ENCODE data around the gene EML3. TPM values are rescaled to one million over a fixed set of nuclear protein-coding genes. Genes with fewer than 3 reads are reported as not detected.
"Not testable (repeated sequence)": the region's sequence is repeated elsewhere in the genome, so short reads cannot be mapped to it uniquely, and the experiment has no call there.

The EML3 gene, protein sequence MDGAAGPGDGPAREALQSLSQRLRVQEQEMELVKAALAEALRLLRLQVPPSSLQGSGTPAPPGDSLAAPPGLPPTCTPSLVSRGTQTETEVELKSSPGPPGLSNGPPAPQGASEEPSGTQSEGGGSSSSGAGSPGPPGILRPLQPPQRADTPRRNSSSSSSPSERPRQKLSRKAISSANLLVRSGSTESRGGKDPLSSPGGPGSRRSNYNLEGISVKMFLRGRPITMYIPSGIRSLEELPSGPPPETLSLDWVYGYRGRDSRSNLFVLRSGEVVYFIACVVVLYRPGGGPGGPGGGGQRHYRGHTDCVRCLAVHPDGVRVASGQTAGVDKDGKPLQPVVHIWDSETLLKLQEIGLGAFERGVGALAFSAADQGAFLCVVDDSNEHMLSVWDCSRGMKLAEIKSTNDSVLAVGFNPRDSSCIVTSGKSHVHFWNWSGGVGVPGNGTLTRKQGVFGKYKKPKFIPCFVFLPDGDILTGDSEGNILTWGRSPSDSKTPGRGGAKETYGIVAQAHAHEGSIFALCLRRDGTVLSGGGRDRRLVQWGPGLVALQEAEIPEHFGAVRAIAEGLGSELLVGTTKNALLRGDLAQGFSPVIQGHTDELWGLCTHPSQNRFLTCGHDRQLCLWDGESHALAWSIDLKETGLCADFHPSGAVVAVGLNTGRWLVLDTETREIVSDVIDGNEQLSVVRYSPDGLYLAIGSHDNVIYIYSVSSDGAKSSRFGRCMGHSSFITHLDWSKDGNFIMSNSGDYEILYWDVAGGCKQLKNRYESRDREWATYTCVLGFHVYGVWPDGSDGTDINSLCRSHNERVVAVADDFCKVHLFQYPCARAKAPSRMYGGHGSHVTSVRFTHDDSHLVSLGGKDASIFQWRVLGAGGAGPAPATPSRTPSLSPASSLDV
- total RNA-seq: 165 TPM
- 10 to 100 TPM; 16.1 to 23.2 (median 16.4) TPM for polyA plus RNA-seq

DNA sequence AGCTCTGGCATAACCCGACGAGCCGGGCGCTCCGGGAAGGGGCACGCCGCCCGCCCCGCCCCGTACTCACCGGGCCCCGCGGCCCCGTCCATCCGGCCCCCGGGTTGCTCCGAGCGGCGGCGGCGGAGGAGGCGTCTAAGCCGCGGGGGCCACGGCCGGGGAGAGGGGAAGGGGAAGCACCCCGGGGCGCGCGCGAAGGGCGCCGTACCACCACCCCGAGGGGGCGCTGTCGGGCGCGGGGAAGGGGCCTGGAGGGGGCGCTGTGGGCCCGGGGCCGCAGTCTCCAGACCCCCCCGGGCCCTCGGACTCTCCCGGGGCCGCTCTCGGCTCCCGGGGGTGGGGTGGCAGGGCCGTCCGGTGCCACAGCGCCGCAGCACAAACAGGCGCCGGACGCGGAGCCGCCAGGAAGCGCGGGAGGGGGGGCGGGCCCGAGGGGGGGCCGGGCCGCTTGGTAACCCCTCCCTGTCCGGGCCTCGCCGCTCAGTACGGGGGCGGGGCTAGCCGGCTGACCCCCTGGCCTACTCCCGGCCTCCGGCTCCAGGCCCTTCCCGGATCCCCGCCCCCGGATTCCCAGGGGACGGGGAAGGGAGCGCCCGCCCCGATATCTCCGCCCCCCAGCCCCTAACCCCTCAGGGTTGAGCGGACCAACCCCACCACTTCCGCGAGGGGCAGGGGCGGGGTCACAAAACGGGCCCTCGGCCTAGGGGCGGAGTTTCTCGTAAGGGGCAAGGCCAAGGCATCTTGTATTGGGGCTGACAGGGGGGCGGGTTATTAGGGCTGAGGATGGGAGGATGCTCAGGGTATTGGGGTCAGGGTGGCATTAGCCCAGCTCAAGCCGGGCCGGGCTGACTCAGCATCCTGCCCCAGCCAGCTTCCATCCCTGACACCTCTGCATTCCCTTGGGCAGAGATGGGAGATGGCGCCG lies at the start of gene EML3, which contains the start of gene ROM1:
EML3 (minus strand) TSS at position 410 of the 925 bp plus-strand sequence; CDS start at position 92, 318 bp downstream.
ROM1 (plus strand) TSS at position 892 of the 925 bp plus-strand sequence; CDS start at position 917, 25 bp downstream.
- Histone ChIP-seq H3K4me1 (ENCODE audit: control insufficient read depth, insufficient read depth, low read length, poor library complexity, severe bottlenecking) (peaks cover 28% of the 10 kb centered on the region), H3K27ac (ENCODE audit: insufficient read depth, low read length, poor library complexity, severe bottlenecking) (peak within 1 kb of the TSS; percentile 92), H3K4me3 (ENCODE audit: low read depth, low read length) (peak within 1 kb of the TSS; percentile 87), H3K9me3 (ENCODE audit: control insufficient read depth in 2 of 2, low read length in 2 of 2) (no peaks in the 10 kb centered on the region), H3K27me3 (ENCODE audit: control insufficient read depth, insufficient read depth, low read length) (no peaks in the 10 kb centered on the region), H3K36me3 (ENCODE audit: control insufficient read depth, insufficient read depth, low read length) (peaks cover 10% of the 10 kb centered on the region)
- peak within 1 kb of the TSS; percentile 97 to 99 (median 99) for H3K27ac Mint-ChIP-seq
- no peaks in the 10 kb centered on the region for H3K27me3 Mint-ChIP-seq
- H3K4me3 Mint-ChIP-seq: peak within 1 kb of the TSS; percentile 97 to 99 (median 99)
- ATAC-seq (ENCODE audit: low read depth in 2 of 2): peak; percentile 80 to 81
- peaks cover 17% of the 10 kb centered on the region for H3K36me3 Mint-ChIP-seq
- peak; percentile 84 to 94 (median 89) for DNase-seq
- peaks cover 0 to 61% (median 30%) of the 10 kb centered on the region in 4 donors for H3K4me1 Mint-ChIP-seq
- H3K9me3 Mint-ChIP-seq: no peaks in the 10 kb centered on the region

DNA sequence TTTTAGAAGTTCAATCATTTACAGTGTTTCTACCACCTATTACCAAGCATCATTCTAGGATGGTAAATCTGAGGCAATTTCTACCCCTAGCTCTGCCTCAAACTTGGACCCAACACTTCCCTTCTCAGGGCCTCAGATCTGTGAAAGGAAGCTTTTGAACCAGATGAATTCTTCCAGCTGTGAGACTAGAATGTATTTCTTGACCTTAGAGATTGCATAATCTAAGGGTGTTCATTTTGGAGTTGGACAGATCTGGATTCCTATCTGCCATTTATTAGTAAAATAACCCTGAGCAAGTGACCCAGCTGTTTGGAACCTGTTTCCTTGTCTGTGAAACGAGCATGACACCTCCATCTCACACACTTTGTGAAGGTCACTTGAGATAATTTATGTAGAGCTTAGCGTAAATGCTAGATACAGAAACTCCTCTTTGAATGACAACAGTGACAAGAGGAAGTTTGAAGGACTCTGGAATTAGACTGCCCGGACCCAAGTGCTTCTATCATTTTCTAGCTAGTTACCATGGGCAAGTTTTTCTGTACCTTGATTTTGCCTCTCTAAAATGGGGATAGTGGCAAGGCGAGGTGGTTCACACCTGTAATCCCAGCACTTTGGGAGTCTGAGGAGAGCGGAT lies 44.3 kb upstream of the EML3 start:
- Histone ChIP-seq H3K4me3 (ENCODE audit: low read depth, low read length) (no peak overlapping the region), H3K27me3 (ENCODE audit: control insufficient read depth, insufficient read depth, low read length) (no peaks in the 10 kb centered on the region), H3K27ac (ENCODE audit: insufficient read depth, low read length, poor library complexity, severe bottlenecking) (no peak overlapping the region), H3K36me3 (ENCODE audit: control insufficient read depth, insufficient read depth, low read length) (no peaks in the 10 kb centered on the region), H3K9me3 (ENCODE audit: control insufficient read depth in 2 of 2, low read length in 2 of 2) (no peaks in the 10 kb centered on the region), H3K4me1 (ENCODE audit: control insufficient read depth, insufficient read depth, low read length, poor library complexity, severe bottlenecking) (peaks cover 17% of the 10 kb centered on the region)
- H3K4me3 Mint-ChIP-seq: peak overlapping the region in 1 of 4 donors; percentile 43
- DNase-seq: no peak
- H3K4me1 Mint-ChIP-seq: peaks cover 6 to 19% (median 10%) of the 10 kb centered on the region in 4 donors
- peaks cover 5% of the 10 kb centered on the region for H3K27me3 Mint-ChIP-seq
- H3K36me3 Mint-ChIP-seq: no peaks in the 10 kb centered on the region
- no peaks in the 10 kb centered on the region for H3K9me3 Mint-ChIP-seq
- ATAC-seq (ENCODE audit: low read depth in 2 of 2): no peak
- H3K27ac Mint-ChIP-seq: no peak overlapping the region

DNA sequence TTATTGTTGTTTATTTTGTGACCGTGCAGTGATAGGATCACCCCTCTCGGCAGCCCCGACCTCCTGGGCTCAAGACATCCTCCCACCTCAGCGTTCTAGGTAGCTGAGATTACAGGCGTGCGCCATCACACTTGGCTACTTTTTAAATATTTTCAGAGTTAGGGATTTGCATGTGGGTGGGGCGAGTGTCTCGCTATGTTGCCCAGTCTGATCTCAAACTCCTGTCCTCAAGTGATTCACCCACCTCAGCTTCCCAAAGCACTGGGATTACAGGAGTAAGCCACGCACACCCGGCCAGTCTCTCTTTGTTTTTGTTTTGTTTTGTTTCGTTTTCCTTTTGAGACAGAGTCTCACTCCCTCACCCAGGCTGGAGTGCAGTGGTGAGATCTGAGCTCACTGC lies 41.7 kb upstream of the EML3 start:
- Histone ChIP-seq H3K4me3 (ENCODE audit: low read depth, low read length) (no peak overlapping the region), H3K27ac (ENCODE audit: insufficient read depth, low read length, poor library complexity, severe bottlenecking) (no peak overlapping the region), H3K9me3 (ENCODE audit: control insufficient read depth in 2 of 2, low read length in 2 of 2) (no peaks in the 10 kb centered on the region), H3K36me3 (ENCODE audit: control insufficient read depth, insufficient read depth, low read length) (peaks cover 4% of the 10 kb centered on the region), H3K27me3 (ENCODE audit: control insufficient read depth, insufficient read depth, low read length) (no peaks in the 10 kb centered on the region), H3K4me1 (ENCODE audit: control insufficient read depth, insufficient read depth, low read length, poor library complexity, severe bottlenecking) (peaks cover 24% of the 10 kb centered on the region)
- Mint-ChIP-seq H3K9me3 (no peaks in the 10 kb centered on the region), H3K27ac (peak overlapping the region; percentile 48 to 91 (median 75)), H3K4me1 (peaks cover 6 to 32% (median 18%) of the 10 kb centered on the region in 4 donors), H3K27me3 (peaks cover 5% of the 10 kb centered on the region), H3K36me3 (no peaks in the 10 kb centered on the region), H3K4me3 (peak overlapping the region in 3 of 4 donors; percentile 70 to 90 (median 75))
- ATAC-seq (ENCODE audit: low read depth in 2 of 2) (no peak), DNase-seq (no peak)

DNA sequence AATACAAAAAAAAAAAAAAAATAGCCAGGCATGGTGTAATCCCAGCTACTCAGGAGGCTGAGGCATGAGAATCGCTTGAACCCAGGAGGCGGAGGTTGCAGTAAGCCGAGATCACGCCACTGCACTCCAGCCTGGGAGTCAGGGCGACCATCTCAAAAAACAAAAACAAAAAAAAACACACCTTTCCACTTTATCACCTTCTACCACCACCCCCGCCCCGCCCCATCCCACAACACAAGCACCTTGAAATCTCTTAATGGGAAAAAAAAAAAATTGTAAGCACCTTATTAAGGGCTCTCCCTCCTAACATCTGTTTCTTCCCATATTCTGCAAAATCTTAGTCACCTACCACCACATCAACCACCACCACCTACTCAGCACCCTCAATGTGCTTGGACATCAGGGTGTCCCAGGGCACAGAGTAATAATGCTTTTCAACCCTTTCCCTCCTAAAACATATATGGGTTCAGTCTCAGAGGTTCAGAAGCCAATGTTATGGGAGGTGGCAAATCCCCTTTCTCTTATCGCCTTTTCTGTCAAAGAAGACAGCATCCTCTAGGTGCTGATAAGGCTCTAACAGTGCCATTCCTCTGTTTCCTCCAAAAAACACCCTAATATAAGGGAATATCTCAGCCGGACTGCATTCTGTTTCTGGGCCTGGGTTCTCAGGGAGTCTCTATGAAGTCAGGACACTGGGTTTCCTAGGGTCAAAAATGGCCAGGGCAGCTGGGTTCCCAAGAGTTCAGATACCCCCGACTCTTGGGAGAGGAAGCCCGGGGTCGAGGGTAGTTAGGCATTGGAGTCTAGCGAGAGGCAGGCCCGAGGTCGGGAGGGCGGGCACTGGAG lies 39.8 kb upstream of the EML3 start:
- Histone ChIP-seq H3K4me1 (ENCODE audit: control insufficient read depth, insufficient read depth, low read length, poor library complexity, severe bottlenecking) (peaks cover 24% of the 10 kb centered on the region), H3K4me3 (ENCODE audit: low read depth, low read length) (peak overlapping the region; percentile 94), H3K27ac (ENCODE audit: insufficient read depth, low read length, poor library complexity, severe bottlenecking) (peak overlapping the region; percentile 89), H3K36me3 (ENCODE audit: control insufficient read depth, insufficient read depth, low read length) (peaks cover 12% of the 10 kb centered on the region), H3K27me3 (ENCODE audit: control insufficient read depth, insufficient read depth, low read length) (no peaks in the 10 kb centered on the region), H3K9me3 (ENCODE audit: control insufficient read depth in 2 of 2, low read length in 2 of 2) (no peaks in the 10 kb centered on the region)
- H3K36me3 Mint-ChIP-seq: no peaks in the 10 kb centered on the region
- peak overlapping the region; percentile 91 to 92 (median 91) for H3K27ac Mint-ChIP-seq
- H3K4me1 Mint-ChIP-seq: peaks cover 6 to 32% (median 18%) of the 10 kb centered on the region in 4 donors
- peak in 2 of 3 donors; percentile 28 to 29 for DNase-seq
- peak overlapping the region; percentile 91 to 97 (median 93) for H3K4me3 Mint-ChIP-seq
- no peaks in the 10 kb centered on the region for H3K9me3 Mint-ChIP-seq
- H3K27me3 Mint-ChIP-seq: peaks cover 5% of the 10 kb centered on the region
- ATAC-seq (ENCODE audit: low read depth in 2 of 2): no peak

DNA sequence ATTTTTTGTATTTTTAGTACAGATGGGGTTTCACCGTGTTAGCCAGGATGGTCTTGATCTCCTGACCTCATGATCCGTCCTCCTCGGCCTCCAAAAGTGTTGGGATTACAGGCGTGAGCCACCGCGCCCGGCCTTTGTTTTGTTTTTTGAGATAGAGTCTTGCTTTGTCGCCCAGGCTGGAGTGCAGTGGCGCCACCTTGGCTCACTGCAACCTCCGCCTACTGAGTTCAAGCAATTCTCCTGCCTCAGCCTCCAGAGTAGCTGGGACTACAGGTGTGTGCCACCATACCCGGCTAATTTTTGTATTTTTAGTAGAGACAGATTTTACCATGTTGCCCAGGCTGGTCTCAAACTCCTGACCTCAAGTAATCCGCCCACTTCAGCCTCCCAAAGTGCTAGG lies 37.7 kb upstream of the EML3 start:
- not testable (repeated sequence) for ATAC-seq (ENCODE audit: low read depth in 2 of 2); H3K27ac ChIP-seq (ENCODE audit: insufficient read depth, low read length, poor library complexity, severe bottlenecking); H3K27me3 Mint-ChIP-seq; H3K9me3 ChIP-seq (ENCODE audit: control insufficient read depth in 2 of 2, low read length in 2 of 2); DNase-seq; H3K9me3 Mint-ChIP-seq; H3K27me3 ChIP-seq (ENCODE audit: control insufficient read depth, insufficient read depth, low read length); H3K36me3 Mint-ChIP-seq; H3K4me3 ChIP-seq (ENCODE audit: low read depth, low read length)
- Mint-ChIP-seq H3K4me3 (peak overlapping the region in 1 of 4 donors; percentile 8), H3K27ac (peak overlapping the region in 1 of 3 donors; percentile 58), H3K4me1 (peaks cover 6 to 46% (median 24%) of the 10 kb centered on the region in 4 donors)
- H3K4me1 ChIP-seq (ENCODE audit: control insufficient read depth, insufficient read depth, low read length, poor library complexity, severe bottlenecking): peaks cover 38% of the 10 kb centered on the region
- peaks cover 12% of the 10 kb centered on the region for H3K36me3 ChIP-seq (ENCODE audit: control insufficient read depth, insufficient read depth, low read length)

DNA sequence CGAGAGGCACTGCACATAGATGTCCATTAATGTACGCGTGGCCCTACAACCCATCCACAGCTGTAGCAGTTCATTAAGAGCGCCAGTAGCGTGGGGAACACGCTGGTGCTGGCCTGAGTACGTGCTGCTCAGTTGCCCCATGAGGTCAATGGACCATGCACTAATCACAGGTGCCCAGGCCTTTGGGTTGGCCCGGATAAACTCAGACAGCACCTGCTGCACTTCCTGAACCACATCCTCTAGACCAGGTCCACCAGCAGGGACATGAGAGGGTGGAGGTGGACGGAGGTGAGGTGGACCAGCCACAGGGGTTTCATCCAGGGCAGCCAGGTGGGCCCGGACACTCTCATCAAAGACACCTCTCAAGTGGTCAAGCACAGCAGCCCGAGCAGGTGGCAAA lies 36.9 kb upstream of the EML3 start:
- Mint-ChIP-seq H3K4me1 (peaks cover 6 to 53% (median 24%) of the 10 kb centered on the region in 4 donors), H3K27ac (no peak overlapping the region), H3K27me3 (peaks cover 5% of the 10 kb centered on the region), H3K36me3 (no peaks in the 10 kb centered on the region), H3K4me3 (peak overlapping the region in 1 of 4 donors; percentile 21), H3K9me3 (no peaks in the 10 kb centered on the region)
- Histone ChIP-seq H3K36me3 (ENCODE audit: control insufficient read depth, insufficient read depth, low read length) (peaks cover 12% of the 10 kb centered on the region), H3K27ac (ENCODE audit: insufficient read depth, low read length, poor library complexity, severe bottlenecking) (no peak overlapping the region), H3K27me3 (ENCODE audit: control insufficient read depth, insufficient read depth, low read length) (no peaks in the 10 kb centered on the region), H3K4me1 (ENCODE audit: control insufficient read depth, insufficient read depth, low read length, poor library complexity, severe bottlenecking) (peaks cover 46% of the 10 kb centered on the region), H3K9me3 (ENCODE audit: control insufficient read depth in 2 of 2, low read length in 2 of 2) (no peaks in the 10 kb centered on the region), H3K4me3 (ENCODE audit: low read depth, low read length) (no peak overlapping the region)
- ATAC-seq (ENCODE audit: low read depth in 2 of 2) (no peak), DNase-seq (no peak)

Data from CD4-positive, CD25-positive, alpha-beta regulatory T cell (primary cell).